ENCODE results near the gene ABCC6. TPM values are rescaled to one million over a fixed set of nuclear protein-coding genes. Genes with fewer than 3 reads are reported as not detected.
"Not testable (repeated sequence)": the region's sequence is repeated elsewhere in the genome, so short reads cannot be mapped to it uniquely, and the experiment has no call there.

ABCC6 gene
- total RNA-seq, 4 donors from 2014 or later = 0.23 to 4.8 (median 0.73) TPM

GRCh38 chr16:16149710-16150116 lies 73.6 kb downstream of the ABCC6 start:
- H3K9me3 ChIP-seq = no peaks in the 10 kb centered on the region
- TF ChIP-seq CTCF (IDR thresholded peaks at IDR 0.05 in 4 of 5, conservative IDR thresholded peaks at IDR 0.05 in 1 of 5) = no peak
- TF ChIP-seq POLR2A (IDR thresholded peaks at IDR 0.05) = no peak
- H3K27me3 ChIP-seq = no peaks in the 10 kb centered on the region
- ATAC-seq (peak in 1 of 2 donors; percentile 4), DNase-seq (no peak)
- in situ Hi-C loops (cut with MboI; ENCODE audit: low sequenced_read_pairs in 4 of 4) (no loop called here), intact Hi-C loops (cut with DNase I; ENCODE audit: low total_unique reads) (no loop called here)
- H3K4me1 ChIP-seq = peaks cover 0 to 13% of the 10 kb centered on the region in 2 donors
- peak overlapping the region in 2 of 4 donors; percentile 23 to 62 for H3K27ac ChIP-seq
- H3K36me3 ChIP-seq = no peaks in the 10 kb centered on the region
- H3K4me3 ChIP-seq = no peak overlapping the region

GRCh38 chr16:16148755-16149154 lies 74.5 kb downstream of the ABCC6 start:
- H3K4me1 ChIP-seq = peaks cover 0 to 19% of the 10 kb centered on the region in 2 donors
- in situ Hi-C loops (cut with MboI; ENCODE audit: low sequenced_read_pairs in 4 of 4) = no loop called here
- no peaks in the 10 kb centered on the region for H3K27me3 ChIP-seq

GRCh38 chr16:16148000-16148599 lies 75.2 kb downstream of the ABCC6 start:
- H3K27me3 ChIP-seq; ATAC-seq; H3K36me3 ChIP-seq; in situ Hi-C loops (cut with MboI; ENCODE audit: low sequenced_read_pairs in 4 of 4); DNase-seq; intact Hi-C loops (cut with DNase I; ENCODE audit: low total_unique reads); H3K27ac ChIP-seq; H3K9me3 ChIP-seq; H3K4me3 ChIP-seq: not testable (repeated sequence)
- H3K4me1 ChIP-seq = peaks cover 0 to 19% of the 10 kb centered on the region in 2 donors

More at GRCh38 chr16:16148755-16149154, 74.5 kb downstream of the ABCC6 start:
- no peak overlapping the region for H3K27ac ChIP-seq
- no peaks in the 10 kb centered on the region for H3K36me3 ChIP-seq
- intact Hi-C loops (cut with DNase I; ENCODE audit: low total_unique reads) = no loop called here
- ATAC-seq (no peak), DNase-seq (no peak)
- H3K9me3 ChIP-seq = no peaks in the 10 kb centered on the region
- H3K4me3 ChIP-seq = no peak overlapping the region
- TF ChIP-seq POLR2A (IDR thresholded peaks at IDR 0.05) (no peak), CTCF (IDR thresholded peaks at IDR 0.05 in 4 of 5, conservative IDR thresholded peaks at IDR 0.05 in 1 of 5) (no peak)

- H3K4me3 ChIP-seq = no peak overlapping the region
- in situ Hi-C loops (cut with MboI; ENCODE audit: low sequenced_read_pairs in 4 of 4) = no loop called here
- ATAC-seq (no peak), DNase-seq (no peak)
- no peak for TF ChIP-seq CTCF (IDR thresholded peaks at IDR 0.05 in 4 of 5, conservative IDR thresholded peaks at IDR 0.05 in 1 of 5)
- TF ChIP-seq POLR2A (IDR thresholded peaks at IDR 0.05) = no peak
- intact Hi-C loops (cut with DNase I; ENCODE audit: low total_unique reads) = no loop called here
- peaks cover 0 to 2% of the 10 kb centered on the region in 2 donors for H3K36me3 ChIP-seq
- H3K27ac ChIP-seq = no peak overlapping the region
- H3K9me3 ChIP-seq = no peaks in the 10 kb centered on the region
- H3K4me1 ChIP-seq = peaks cover 0 to 19% of the 10 kb centered on the region in 2 donors
- H3K27me3 ChIP-seq = no peaks in the 10 kb centered on the region
These were observed 75.8 kb downstream of the ABCC6 start for GRCh38 chr16:16147316-16147999.
